ENCODE measurements around the gene RRP1B.

DNA sequence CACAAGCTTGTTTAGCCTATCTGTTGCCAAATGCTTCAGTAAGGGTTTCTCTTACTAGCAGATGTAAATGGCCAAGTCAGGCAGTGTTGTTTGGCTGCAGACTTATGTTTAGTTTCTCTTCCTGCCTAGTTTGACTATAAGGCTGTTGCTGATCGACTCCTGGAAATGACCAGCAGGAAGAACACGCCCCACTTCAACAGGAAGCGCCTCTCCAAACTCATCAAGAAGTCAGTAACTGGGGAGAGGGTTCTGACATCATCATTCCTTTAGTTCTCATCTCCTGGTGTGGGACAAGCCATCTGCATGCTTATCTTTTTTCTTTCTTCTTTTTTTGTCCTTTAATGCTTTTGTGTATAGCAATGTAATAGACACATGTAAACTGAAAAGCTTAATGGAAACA is 25.1 kb downstream of the RRP1B start:
- TF ChIP-seq, protein P1, sequence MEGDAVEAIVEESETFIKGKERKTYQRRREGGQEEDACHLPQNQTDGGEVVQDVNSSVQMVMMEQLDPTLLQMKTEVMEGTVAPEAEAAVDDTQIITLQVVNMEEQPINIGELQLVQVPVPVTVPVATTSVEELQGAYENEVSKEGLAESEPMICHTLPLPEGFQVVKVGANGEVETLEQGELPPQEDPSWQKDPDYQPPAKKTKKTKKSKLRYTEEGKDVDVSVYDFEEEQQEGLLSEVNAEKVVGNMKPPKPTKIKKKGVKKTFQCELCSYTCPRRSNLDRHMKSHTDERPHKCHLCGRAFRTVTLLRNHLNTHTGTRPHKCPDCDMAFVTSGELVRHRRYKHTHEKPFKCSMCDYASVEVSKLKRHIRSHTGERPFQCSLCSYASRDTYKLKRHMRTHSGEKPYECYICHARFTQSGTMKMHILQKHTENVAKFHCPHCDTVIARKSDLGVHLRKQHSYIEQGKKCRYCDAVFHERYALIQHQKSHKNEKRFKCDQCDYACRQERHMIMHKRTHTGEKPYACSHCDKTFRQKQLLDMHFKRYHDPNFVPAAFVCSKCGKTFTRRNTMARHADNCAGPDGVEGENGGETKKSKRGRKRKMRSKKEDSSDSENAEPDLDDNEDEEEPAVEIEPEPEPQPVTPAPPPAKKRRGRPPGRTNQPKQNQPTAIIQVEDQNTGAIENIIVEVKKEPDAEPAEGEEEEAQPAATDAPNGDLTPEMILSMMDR (IDR thresholded peaks at IDR 0.05) = no peak
- no peak for TF ChIP-seq EZH2 (IDR thresholded peaks at IDR 0.05; ENCODE audit: borderline replicate concordance, insufficient read depth, low read depth, low read length, poor library complexity, severe bottlenecking)

Data from B cell (primary cell).